Measurements from ENCODE around the gene LAMA2. TPM values are rescaled to one million over a fixed set of nuclear protein-coding genes. Genes with fewer than 3 reads are reported as not detected.
A peak's percentile ranks its signal among the peaks of the same experiment; 100 is the strongest.

Gene LAMA2
- total RNA-seq, 1 donor from 2014 or later, result 115 TPM

DNA sequence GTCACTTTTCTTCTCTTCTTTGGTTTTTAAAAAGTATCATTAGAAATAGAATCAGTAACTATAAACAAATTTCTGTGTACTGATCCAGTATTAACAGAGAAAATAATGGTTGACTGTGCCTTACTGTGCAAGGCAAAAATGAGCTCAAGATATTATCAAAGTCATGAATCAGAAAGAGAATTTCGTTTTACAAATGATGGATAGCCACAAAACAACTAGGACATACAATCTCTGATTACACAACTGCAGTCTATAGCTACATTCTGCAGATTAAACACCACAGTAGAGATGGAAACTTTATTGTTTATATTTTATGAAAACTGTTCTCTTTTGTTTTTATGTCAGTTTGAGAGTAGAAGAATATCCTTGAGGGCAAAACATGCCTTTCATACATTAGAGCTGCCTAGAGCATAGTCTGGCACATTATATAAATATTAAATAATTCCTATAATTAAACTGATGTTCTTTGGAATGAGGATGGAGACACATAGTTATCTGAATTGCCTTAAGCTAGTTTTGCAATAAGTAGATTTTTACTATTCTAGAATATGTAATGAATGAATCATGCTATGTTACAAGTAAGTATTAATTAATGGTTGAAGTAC, 333.1 kb downstream of the LAMA2 start:
- intact Hi-C loops (cut with DNase I), result no loop called here
- DNase-seq (no peak), ATAC-seq (ENCODE audit: poor library complexity) (no peak)

GRCh38 chr6:129217701-129218100, 334.8 kb downstream of the LAMA2 start:
- ATAC-seq (ENCODE audit: poor library complexity) (no peak), DNase-seq (no peak)
- intact Hi-C loops (cut with DNase I), result no loop called here

GRCh38 chr6:129233458-129234134, 350.7 kb downstream of the LAMA2 start:
- intact Hi-C loops (cut with DNase I), result no loop called here
- DNase-seq (no peak), ATAC-seq (ENCODE audit: poor library complexity) (no peak)

- intact Hi-C loops (cut with DNase I), result no loop called here
- ATAC-seq (ENCODE audit: poor library complexity) (peak; percentile 70), DNase-seq (no peak)
Observed at GRCh38 chr6:129235167-129236000, 352.4 kb downstream of the LAMA2 start.

DNA sequence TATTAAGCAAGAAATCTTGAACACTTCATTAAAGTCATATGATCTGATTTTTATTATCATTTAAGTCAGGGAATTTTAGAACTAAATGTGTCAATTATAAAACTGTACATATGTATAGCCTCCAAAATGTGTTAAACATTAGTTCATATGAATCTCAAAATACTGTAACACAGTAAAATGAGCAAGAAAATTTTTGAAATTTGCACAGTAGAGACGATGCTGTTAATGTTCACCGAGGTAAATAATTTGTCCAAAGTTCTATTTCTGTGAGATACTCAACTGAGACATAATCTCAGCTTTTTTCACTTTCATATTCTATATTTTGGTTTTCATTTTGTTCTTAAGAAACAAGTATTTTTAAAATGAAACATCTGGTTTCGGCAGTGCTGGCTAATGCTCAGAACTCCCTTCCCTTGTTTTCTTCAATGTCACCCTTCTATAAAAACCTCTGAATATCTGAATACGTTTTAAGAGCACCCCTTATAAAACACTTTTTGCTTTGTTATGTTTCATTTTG, 353.1 kb downstream of the LAMA2 start:
- DNase-seq (no peak), ATAC-seq (ENCODE audit: poor library complexity) (no peak)
- intact Hi-C loops (cut with DNase I), result no loop called here

DNA sequence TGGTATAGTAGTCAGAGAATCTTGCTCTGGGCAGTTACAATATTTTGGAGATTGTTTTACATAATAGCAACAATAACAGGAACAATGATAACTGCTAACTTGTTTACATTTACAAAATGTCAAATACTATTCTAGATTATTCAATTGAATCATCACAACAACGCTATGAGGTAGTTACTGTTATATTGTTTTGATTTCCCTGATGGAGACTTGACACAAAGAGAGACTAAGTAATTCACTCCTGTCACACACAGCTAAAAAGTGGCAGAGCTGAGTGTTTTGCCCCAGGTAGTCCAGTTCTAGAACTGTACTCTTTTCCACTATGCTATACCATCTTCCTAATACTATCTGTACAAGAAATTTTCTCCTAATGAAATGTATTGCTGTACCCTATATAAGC, 356.1 kb downstream of the LAMA2 start:
- intact Hi-C loops (cut with DNase I), result no loop called here
- DNase-seq, result no peak
- no peak for ATAC-seq (ENCODE audit: poor library complexity)

DNA sequence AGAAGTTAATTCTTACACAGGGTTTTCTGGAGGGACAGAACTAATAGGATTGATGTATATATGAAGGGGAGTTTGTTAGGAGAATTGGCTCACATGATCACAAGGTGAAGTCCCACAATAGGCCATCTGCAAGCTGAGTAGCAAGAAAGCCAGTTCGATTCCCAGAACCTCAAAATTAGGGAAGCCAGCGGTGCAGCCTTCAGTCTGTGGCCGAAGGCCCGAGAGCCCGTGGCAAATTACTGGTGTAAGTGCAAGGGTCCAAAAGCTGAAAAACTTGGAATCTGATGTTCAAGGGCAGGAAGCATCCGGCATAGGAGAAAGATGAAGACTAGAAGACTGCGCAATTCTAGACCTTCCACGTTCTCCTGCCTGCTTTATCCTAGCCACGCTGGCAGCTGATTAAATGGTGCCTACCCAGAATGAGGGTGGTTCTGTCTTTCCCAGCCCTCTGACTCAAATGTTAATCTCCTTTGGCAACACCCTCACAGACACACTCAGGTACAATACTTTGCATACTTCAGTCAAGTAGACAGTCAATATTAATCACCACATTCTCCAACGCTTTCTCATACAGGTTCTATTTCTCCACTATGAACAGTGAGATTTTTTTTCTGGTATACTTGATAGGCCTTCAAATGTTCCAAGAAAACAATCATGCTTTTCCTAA, 357.0 kb downstream of the LAMA2 start:
- intact Hi-C loops (cut with DNase I), result no loop called here
- DNase-seq (no peak), ATAC-seq (ENCODE audit: poor library complexity) (no peak)

GRCh38 chr6:129240492-129240853, 357.5 kb downstream of the LAMA2 start:
- ATAC-seq (ENCODE audit: poor library complexity) (no peak), DNase-seq (no peak)
- intact Hi-C loops (cut with DNase I), result no loop called here

- intact Hi-C loops (cut with DNase I), result no loop called here
- ATAC-seq (ENCODE audit: poor library complexity) (peak; percentile 36), DNase-seq (no peak)
Observed at GRCh38 chr6:129242546-129242945, 359.6 kb downstream of the LAMA2 start.

- intact Hi-C loops (cut with DNase I), result no loop called here
- ATAC-seq (ENCODE audit: poor library complexity) (peak; percentile 75), DNase-seq (no peak)
Observed at GRCh38 chr6:129243377-129243776, 360.4 kb downstream of the LAMA2 start.

- ATAC-seq (ENCODE audit: poor library complexity) (peak; percentile 67), DNase-seq (no peak)
- intact Hi-C loops (cut with DNase I), result no loop called here
Observed at GRCh38 chr6:129248946-129249345, 366.0 kb downstream of the LAMA2 start.

DNA sequence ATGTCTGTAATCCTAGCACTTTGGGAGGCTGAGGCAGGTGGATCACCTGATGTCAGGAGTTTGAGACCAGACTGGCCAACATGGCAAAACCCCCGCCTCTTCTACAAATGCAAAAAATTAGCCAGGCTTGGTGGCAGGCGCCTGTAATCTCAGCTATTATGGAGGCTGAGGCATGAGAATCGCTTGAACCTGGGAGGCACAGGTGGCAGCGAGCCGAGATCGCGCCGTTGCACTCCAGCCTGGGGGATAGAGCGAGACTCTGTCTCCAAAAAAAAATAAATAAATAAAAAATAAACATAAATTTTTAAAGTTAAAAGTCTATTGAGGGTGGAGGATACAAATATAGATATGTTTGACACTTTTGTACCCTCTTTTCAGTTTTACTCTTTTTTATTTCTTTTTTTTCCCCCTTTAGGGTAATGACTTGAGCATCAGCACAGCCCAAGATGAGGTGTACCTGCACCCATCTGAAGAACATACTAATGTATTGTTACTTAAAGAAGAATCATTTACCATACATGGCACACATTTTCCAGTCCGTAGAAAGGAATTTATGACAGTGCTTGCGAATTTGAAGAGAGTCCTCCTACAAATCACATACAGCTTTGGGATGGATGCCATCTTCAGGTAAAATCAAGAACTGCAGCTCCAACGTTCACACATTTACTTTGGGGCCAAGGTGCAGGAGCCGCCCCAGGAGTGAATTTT, 368.9 kb downstream of the LAMA2 start:
- DNase-seq, result no peak
- ATAC-seq (ENCODE audit: poor library complexity), result peak; percentile 63
- intact Hi-C loops (cut with DNase I), result loop anchor here (10.0 kb wide), 1 partner anchor 457 kb away; no protein-coding TSS in a partner anchor

DNA sequence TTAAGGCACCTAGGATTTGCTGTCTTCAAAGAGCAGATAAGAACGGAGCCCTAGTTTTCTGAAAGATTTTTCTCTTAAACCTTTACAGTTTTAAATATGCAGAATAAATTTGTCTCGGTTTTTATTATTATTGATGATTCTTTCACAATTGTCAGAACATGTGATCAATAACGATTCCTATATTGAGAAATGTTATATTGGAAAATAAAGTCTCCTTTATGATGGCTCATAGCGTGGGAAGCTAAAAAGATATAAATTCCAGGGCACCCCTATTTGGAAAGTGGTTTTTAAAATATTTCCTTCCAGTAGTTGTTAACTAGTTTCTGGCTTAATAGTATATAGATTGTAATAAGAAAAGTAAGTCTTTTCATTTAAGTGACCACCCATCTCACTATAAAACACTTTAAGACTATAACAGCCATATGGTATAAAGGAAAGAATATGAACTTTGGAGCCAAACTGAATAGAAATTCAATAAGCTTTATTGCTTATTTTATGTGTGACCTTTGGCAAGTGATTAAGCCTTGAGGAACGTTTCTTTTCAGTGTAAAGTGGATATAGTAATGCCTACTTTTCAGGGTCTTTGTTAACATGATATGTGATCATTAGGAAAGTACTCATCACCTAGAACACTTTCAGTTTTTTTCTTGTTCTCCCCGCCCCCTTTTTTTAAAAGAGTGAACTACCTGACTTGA, 369.6 kb downstream of the LAMA2 start:
- intact Hi-C loops (cut with DNase I), result loop anchor here (10.0 kb wide), 1 partner anchor 458 kb away; no protein-coding TSS in a partner anchor
- DNase-seq (no peak), ATAC-seq (ENCODE audit: poor library complexity) (no peak)

- intact Hi-C loops (cut with DNase I), result loop anchor here (10.0 kb wide), 1 partner anchor 458 kb away; no protein-coding TSS in a partner anchor
- ATAC-seq (ENCODE audit: poor library complexity) (no peak), DNase-seq (no peak)
Observed at GRCh38 chr6:129253242-129253641, 370.3 kb downstream of the LAMA2 start.

GRCh38 chr6:129253727-129254126, 370.8 kb downstream of the LAMA2 start:
- DNase-seq, result no peak
- no peak for ATAC-seq (ENCODE audit: poor library complexity)
- intact Hi-C loops (cut with DNase I), result loop anchor here (10.0 kb wide), 1 partner anchor 459 kb away; no protein-coding TSS in a partner anchor

- DNase-seq, result no peak
- intact Hi-C loops (cut with DNase I), result loop anchor here (10.0 kb wide), 1 partner anchor 462 kb away; no protein-coding TSS in a partner anchor
Observed at GRCh38 chr6:129257196-129257595, 374.3 kb downstream of the LAMA2 start.

GRCh38 chr6:129262661-129263060, 379.7 kb downstream of the LAMA2 start:
- DNase-seq (no peak), ATAC-seq (ENCODE audit: poor library complexity) (peak; percentile 21)
- intact Hi-C loops (cut with DNase I), result no loop called here

More at GRCh38 chr6:129257196-129257595, 374.3 kb downstream of the LAMA2 start:
- no peak for ATAC-seq (ENCODE audit: poor library complexity)

DNA sequence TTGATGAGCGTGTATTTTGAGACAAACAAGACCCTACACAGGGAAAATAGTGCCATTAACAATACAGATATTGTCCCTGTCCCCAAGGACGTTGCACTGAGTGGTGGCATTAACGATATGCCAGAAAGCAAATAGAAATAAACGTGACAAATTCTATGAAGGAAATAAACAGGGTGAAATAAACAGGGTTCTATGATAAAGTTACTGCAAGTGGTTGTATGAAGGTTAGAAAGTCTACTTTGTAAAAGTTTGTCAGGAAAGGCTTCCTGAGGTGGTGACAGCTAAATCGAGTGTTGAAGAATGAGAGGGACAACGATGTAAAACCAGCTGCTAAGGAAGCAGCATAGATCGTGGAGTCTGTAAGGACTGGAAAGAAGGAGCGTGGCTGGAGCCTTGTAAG, 380.2 kb downstream of the LAMA2 start:
- intact Hi-C loops (cut with DNase I), result no loop called here
- DNase-seq (no peak), ATAC-seq (ENCODE audit: poor library complexity) (peak; percentile 32)

Data from Right ventricle myocardium superior (tissue), 1 donor.